HG03039 (cell line): Measurements from ENCODE around the gene PBXIP1.
"Not testable (repeated sequence)": the region's sequence is repeated elsewhere in the genome, so short reads cannot be mapped to it uniquely, and the experiment has no call there.

ENCODE experiments used
- ATAC-seq: cut with Tn5 transposase; IDR thresholded peaks from one replicate; pipeline ENCODE4 v1.9.1; 2021; ENCODE audit warnings: mild to moderate bottlenecking, moderate library complexity; ENCODE audit not compliant: unreplicated experiment

PBXIP1 gene

DNA sequence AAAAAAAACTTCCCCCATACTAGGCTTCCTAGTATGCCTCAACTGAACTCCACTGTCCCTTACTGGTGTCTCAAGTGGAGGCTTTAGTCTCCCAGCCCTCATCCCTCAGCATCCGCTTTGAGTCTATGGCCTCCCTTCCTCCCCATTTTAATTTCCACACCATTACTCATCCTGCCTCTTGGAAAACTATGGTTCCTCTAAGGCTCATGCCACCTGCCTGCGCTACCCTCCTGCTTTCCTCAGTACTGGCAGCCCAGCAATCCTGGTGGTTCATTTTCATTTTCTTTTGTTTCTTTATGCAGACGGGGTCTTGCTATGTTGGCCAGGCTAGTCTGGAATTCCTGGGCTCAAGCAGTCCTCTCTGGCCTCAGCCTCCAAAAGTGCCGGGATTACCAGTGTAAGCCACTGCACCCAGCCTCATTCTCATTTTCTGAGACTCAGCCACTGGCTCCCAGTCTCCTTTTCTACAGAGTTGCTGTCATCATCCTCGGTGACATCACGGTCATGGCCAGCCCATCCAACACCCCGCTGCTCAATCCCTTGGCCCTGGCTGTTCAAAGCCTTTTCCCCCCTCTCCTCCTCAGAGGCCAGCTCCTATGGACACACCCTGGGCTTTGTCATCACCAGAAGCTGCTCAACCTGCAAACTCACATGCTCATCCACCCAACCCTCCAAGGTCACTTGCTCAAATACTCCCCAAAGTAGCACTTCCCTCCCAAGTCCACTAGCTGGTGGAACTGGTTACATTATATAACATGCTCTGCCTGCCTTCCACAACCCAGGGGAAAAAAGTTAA lies 17.1 kb downstream of the PBXIP1 start:
- no peak for ATAC-seq

GRCh38 chr1:154937988-154938386 lies 17.9 kb downstream of the PBXIP1 start:
- ATAC-seq, result no peak

GRCh38 chr1:154937085-154937987 lies 18.6 kb downstream of the PBXIP1 start:
- peak; percentile 49 for ATAC-seq

DNA sequence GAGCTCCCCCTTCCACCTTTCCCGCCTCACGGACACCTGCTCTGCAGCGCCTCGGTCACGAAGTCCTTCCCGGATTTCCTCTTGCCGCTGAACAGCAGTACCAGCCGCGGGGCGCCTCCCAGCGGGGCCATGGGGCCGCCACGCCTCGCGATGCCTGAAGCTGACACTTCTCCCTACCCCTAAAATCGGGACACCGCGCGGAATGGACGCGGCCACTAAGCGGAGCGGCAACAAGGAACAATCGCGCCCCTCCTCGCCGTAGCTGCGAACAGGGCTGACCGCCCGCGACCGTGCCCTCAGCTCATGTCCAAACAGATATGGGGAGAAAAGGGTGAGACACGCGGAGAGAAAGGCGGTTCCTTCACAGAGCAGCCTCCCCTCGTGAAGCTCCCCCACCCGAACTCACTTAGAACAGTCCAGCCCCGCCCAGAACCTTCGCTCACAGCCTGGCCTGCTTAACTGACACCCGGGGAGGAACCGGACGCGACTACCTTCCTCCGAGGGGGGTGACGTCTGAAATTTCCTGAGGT lies 19.3 kb downstream of the PBXIP1 start, which contains the start of gene PMVK:
TSS of gene PMVK (minus strand) at position 165 of the 530 bp plus-strand sequence. CDS start at position 131, 34 bp downstream.
- ATAC-seq, result peak; percentile 77

GRCh38 chr1:154935749-154936554 lies 19.9 kb downstream of the PBXIP1 start:
- ATAC-seq, result no peak

GRCh38 chr1:154934358-154934948 lies 21.4 kb downstream of the PBXIP1 start:
- no peak for ATAC-seq

- ATAC-seq, result no peak
Measured at GRCh38 chr1:154931940-154932487, 23.9 kb downstream of the PBXIP1 start.

DNA sequence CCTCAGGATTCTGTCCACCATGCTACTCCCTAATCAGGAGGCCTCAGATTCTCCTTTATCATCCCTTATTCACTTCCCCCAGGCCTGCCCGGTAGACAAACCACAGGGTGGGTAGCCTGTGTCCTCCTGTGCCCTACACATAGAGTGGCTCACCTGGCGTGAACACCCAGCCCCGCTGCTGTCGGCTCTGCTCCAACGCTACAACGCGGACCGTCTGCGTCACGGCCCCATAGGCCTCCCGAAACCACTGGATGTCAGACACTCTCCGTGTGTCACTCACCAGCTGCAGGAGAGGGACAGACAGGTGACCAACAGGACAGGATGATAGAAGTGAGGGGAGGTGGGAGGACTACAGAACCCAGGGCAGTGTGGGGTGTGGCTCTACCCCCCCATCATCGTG lies 29.7 kb downstream of the PBXIP1 start:
- ATAC-seq, result no peak

DNA sequence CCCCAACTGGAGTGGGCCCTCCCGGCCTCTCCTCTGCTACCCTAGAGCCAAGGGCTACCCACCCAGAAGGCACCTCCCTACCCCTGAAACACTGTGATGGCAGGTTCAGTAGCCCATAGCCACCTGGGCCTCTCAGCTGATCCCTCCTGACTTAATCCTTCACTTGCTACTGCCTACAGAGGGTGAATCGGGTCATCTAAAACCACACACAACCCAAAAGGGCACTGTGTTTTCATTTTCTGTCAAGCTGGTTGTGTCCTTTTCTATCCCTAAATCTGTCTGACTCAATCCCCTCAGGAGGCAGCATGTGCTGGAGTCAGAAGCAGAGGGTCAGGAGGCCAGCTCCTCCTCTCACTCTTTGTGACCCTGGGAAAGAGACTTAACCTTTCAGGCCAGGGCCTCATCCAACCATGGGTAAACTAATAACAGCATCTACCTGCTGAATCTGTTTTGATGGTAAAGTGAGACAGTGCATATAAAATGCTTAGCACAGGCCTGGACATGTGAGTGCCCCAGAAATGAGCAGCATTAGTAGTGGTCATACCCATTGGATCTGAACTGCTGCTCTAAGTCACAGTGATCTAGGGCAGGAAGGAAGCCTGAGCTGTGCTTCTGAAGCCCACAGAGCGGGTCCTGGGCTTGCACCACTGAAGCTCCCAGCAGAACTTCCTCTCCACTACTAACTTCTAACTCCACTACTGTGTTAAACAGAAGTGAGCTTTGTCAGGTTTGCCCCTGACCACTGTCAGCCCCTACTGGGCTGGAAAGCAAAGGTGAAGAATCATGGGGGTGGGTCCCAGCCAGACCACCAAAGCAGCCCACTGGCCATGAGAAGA lies 30.3 kb downstream of the PBXIP1 start:
- ATAC-seq, result no peak

DNA sequence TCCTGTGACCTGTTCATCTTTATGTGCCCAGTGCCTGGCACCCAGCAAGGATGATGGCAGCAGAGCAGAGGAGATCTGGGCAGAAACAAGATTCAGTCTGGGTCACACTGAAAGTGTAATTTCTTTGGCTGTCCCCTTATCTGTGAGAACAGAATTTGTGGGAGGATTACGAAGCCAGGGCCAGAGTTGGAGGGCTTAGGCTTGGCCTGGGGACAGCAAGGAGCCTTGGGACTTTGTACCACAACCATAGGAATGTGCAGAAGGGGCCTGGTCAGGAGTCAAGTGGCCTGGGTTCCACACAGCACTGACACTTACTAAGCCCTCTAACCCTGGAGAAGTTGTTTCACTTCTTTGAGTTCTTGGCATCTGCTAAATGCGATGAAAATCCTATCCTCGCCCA lies 32.2 kb downstream of the PBXIP1 start:
- ATAC-seq, result no peak

DNA sequence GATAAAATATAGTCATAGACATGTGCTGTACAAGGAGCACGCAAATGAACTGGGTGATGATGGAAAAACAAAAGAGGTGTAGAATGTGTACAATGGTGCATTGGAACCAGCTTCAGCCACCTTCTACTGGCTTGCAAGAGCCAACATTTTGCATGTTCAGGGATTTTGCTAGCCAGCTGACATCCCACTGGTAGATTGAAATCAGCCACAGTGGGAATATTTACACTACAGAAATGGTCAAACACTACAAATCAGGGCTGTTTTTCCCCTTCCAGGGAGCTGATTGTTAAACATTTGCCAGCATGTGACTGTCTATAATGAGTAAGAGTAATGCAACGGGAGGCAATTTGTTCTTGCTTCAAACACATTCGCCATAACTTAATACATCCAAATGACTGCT lies 42.6 kb downstream of the PBXIP1 start:
- ATAC-seq, result no peak

GRCh38 chr1:154912755-154913154 lies 43.1 kb downstream of the PBXIP1 start:
- ATAC-seq, result no peak

DNA sequence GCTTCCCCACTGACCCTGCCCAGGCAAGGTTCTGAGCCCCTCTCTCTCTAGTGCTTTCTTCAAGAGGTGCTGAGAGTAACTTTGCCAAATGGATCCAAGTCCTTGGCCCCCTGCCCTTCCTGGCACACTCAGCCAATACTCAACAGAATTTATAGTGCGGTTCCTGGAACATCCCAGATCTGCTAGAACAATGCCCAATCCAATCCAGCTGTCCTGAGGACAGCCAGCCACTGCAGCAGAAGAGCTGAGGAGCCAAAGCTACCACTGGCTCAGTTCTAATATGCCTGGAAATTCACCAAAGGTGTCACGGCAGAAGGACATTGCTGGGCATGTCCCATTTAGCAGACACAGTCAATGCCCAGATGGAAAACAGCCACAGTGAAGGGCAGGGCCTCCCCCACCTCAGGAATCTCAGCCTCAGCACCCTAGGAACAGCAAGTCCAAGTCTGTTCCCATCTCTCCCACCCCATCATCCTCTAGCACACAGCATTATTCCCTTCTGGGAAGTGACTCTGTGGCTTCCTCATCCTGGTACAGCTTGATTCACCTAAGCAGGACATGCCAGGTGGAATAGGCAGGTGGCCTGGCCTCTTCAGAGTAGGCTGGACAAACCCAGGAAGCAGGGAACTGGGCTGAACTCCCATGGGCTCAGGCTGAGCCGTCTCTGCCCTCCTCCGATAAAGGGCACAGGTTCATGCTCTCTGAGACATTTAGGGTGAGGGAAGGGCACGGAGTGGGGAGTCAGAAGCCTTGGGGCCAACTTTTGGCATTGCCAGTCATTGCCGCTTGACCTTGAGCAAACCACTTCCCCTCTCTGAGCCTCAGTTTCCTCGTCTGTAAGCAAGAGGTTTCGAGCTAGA lies 44.0 kb downstream of the PBXIP1 start:
- no peak for ATAC-seq

DNA sequence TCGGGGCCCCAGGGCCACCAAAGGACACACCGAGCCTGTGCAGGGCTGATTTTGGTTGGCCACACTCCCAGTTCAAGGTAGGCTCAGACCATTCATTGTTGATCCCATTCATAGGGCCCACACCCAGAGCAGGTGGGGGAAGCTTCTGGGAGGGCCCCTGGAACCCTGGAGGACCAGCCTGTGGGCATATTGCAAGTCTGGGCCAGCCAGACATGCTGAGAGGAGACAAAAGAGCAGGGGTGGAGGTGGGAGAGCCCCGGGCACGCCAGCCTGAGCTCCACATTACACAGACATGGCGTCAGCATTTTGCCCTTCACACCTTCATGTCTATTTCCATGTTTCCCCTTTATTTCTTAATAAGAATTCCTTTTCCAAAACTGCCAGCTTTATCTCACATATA lies 45.0 kb downstream of the PBXIP1 start:
- no peak for ATAC-seq

GRCh38 chr1:154908937-154909336 lies 47.0 kb downstream of the PBXIP1 start:
- ATAC-seq, result no peak

DNA sequence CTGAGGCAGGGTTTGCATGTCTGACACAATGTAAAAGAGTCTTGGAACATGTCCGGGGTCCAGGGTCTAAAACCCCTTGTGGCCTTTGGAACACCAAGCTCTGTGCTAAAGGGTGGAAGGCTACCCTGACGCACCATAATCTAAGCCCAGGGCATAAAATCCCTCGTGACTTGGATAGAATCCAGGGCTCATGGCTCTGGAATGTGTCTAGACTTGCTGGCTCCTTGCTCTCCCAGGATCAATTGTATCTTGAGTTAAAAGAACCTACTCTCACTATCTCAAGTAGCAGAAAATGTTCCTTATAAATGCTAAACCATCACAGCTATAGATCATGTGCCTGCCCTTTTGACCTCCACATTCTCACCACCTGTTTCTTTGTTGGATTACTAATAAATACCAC lies 47.8 kb downstream of the PBXIP1 start:
- ATAC-seq, result not testable (repeated sequence)

DNA sequence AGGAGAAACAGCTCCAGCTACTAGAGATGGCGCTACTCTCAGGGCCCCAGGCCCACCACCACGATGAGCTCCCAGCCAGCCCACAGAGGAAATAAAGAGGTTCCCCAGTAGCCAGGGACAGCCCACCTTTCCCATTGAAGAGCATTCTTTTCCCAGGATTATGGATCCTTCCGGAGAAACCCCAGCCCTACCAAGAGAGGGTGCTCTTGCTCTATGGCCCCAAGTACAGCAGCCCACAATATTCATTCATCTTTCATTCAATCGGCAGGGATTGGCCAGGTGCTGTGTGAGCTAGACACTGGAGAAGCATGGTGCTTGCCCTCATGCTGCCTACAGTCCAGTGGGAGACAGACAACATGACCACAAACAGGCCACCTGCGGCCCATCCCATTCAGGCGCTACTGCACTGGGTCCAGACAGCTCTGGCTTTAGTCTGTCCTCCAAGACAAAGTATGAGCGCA lies 49.2 kb downstream of the PBXIP1 start:
- no peak for ATAC-seq

DNA sequence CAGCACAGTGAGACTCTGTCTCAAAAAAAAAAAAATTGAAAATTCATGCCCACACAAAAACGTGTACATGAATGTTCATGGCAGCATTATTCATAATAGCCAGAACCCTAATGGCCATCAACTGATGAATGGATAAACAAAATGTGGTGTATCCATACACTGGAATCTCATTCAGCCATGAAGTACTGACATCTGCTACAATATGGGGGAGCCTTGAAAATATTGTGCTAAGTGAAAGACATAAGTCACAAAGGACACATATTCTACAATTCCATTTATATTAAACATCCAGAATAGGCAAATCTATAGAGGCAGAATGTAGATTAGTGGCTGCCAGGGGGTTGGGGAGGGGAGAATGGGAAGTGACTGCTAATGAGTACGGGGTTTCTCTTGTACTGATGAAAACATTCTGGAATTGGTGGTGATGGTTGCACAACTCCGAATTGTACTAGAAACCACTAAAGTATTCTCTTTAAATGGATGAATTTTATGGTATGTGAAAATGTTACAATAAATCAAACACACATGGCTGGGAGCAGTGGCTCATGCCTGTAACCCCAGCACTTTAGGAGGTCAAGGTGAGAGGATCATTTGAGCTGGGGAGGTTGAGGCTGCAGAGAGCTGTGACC lies 52.8 kb downstream of the PBXIP1 start:
- no peak for ATAC-seq
